Panc1 (cell line): Measurements from ENCODE around the gene ANKK1.

ENCODE experiments used
- POLR2AphosphoS5 ChIP-seq: IDR thresholded peaks from 2 replicates; pipeline ENCODE4 v1.6.1; 2012; ENCODE audit warnings: mild to moderate bottlenecking, low read depth, low read length, moderate library complexity
- SIN3A ChIP-seq: IDR thresholded peaks from 2 replicates; pipeline ENCODE4 v1.6.1; 2012; ENCODE audit warnings: low read depth, mild to moderate bottlenecking, low read length, moderate library complexity, borderline replicate concordance; ENCODE audit not compliant: insufficient read depth
- TCF7L2 ChIP-seq: IDR thresholded peaks from 2 replicates; pipeline ENCODE4 v1.6.1; 2011; ENCODE audit warnings: mild to moderate bottlenecking, low read depth, low read length, inconsistent platforms
- TF ChIP-seq, protein P1 (sequence below): fragments of 450-650 bp; IDR thresholded peaks from 2 replicates; pipeline ENCODE4 v1.5.1; 2017; ENCODE audit warnings: mild to moderate bottlenecking

DNA sequence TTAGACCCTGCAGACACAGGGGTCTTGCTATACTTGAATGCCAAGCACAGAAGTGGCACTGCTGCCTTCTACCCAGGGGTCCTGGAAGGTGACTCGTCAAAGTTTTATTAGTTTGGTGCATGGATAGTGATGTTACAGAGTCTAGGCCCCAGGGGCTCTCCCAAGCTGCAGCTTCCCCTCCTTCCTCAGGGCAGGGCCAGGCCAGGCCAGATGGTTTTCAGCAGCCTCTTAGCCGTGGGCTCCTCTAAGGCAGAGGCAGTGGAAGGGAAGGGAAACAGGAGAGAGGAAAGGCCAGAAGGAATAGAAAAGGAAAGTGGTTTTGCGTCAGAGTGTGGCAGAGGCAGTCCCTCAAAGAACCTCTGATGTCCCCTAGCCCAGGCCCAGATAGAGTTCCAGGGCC is 21.9 kb downstream of the ANKK1 start:
- TF ChIP-seq, protein P1, sequence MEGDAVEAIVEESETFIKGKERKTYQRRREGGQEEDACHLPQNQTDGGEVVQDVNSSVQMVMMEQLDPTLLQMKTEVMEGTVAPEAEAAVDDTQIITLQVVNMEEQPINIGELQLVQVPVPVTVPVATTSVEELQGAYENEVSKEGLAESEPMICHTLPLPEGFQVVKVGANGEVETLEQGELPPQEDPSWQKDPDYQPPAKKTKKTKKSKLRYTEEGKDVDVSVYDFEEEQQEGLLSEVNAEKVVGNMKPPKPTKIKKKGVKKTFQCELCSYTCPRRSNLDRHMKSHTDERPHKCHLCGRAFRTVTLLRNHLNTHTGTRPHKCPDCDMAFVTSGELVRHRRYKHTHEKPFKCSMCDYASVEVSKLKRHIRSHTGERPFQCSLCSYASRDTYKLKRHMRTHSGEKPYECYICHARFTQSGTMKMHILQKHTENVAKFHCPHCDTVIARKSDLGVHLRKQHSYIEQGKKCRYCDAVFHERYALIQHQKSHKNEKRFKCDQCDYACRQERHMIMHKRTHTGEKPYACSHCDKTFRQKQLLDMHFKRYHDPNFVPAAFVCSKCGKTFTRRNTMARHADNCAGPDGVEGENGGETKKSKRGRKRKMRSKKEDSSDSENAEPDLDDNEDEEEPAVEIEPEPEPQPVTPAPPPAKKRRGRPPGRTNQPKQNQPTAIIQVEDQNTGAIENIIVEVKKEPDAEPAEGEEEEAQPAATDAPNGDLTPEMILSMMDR, result no peak
- TF ChIP-seq TCF7L2, result no peak
- TF ChIP-seq SIN3A, result no peak
- TF ChIP-seq POLR2AphosphoS5, result no peak
